ENCODE measurements around the gene IFIH1. TPM values are rescaled to one million over a fixed set of nuclear protein-coding genes. Genes with fewer than 3 reads are reported as not detected.

The IFIH1 gene
- total and polyA plus RNA-seq, 2 experiments from 2014 or later = 1.2 to 2.5 TPM

- TF ChIP-seq REST (IDR thresholded peaks at IDR 0.05; ENCODE audit: unreplicated experiment) = no peak
- no peak for TF ChIP-seq ZNF114 (CRISPR knock-in tag; IDR thresholded peaks at IDR 0.05)
- no peak for TF ChIP-seq CREB1 (CRISPR knock-in tag; IDR thresholded peaks at IDR 0.05; ENCODE audit: low read depth)
- TF ChIP-seq EZH2 (IDR thresholded peaks at IDR 0.05; ENCODE audit: low read depth, unreplicated experiment) = no peak
Observed at GRCh38 chr2:162220368-162220767, 98.1 kb downstream of the IFIH1 start (continued).

GRCh38 chr2:162219426-162219825 is 99.1 kb downstream of the IFIH1 start:
- Histone ChIP-seq H3K4me1 (ENCODE audit: insufficient read depth) (no peaks in the 10 kb centered on the region), H4K20me1 (replicated peaks; ENCODE audit: insufficient read depth) (no peaks in the 10 kb centered on the region), H3K4me3 (no peak overlapping the region), H3K79me2 (replicated peaks; ENCODE audit: insufficient read depth) (no peaks in the 10 kb centered on the region), H3K27ac (ENCODE audit: low read depth) (no peak overlapping the region), H3K4me2 (no peak overlapping the region), H3K9me2 (ENCODE audit: insufficient read depth) (no peaks in the 10 kb centered on the region), H3F3A (replicated peaks; ENCODE audit: low read depth) (no peaks in the 10 kb centered on the region), H3K27me3 (ENCODE audit: insufficient read depth) (no peaks in the 10 kb centered on the region), H2AFZ (no peak overlapping the region), H3K36me3 (ENCODE audit: insufficient read depth) (no peaks in the 10 kb centered on the region)
- no peak overlapping the region for H3K4me3 Mint-ChIP-seq
- H3K36me3 Mint-ChIP-seq (ENCODE audit: low read depth) = no peaks in the 10 kb centered on the region
- H3K4me1 Mint-ChIP-seq = peaks cover 10% of the 10 kb centered on the region; the same call in 2 of the 3 replicates
- DNase-seq (ENCODE audit: low spot score) (no peak), ATAC-seq (no peak)
- H3K27me3 Mint-ChIP-seq (ENCODE audit: insufficient read depth, low read depth, poor library complexity) = peaks cover 4% of the 10 kb centered on the region
- no peaks in the 10 kb centered on the region for H3K9me3 Mint-ChIP-seq
- H3K27ac Mint-ChIP-seq = no peak overlapping the region
- no peak for TF ChIP-seq STAT1 (IDR thresholded peaks at IDR 0.05; ENCODE audit: unreplicated experiment)
- no peak for TF ChIP-seq POLR2AphosphoS5 (IDR thresholded peaks at IDR 0.05; ENCODE audit: low read depth)

GRCh38 chr2:162217598-162217997 is 100.9 kb downstream of the IFIH1 start:
- no peaks in the 10 kb centered on the region for H4K20me1 ChIP-seq (replicated peaks; ENCODE audit: insufficient read depth)
- H2AFZ ChIP-seq = no peak overlapping the region
- ATAC-seq (no peak), DNase-seq (ENCODE audit: low spot score) (no peak)
- H3K9me3 Mint-ChIP-seq = no peaks in the 10 kb centered on the region
- H3K4me1 Mint-ChIP-seq = peaks cover 8% of the 10 kb centered on the region; the same call in 2 of the 3 replicates
- H3K4me3 ChIP-seq = no peak overlapping the region
- H3K4me1 ChIP-seq (ENCODE audit: insufficient read depth) = no peaks in the 10 kb centered on the region
- H3F3A ChIP-seq (replicated peaks; ENCODE audit: low read depth) = no peaks in the 10 kb centered on the region
- H3K27me3 ChIP-seq (ENCODE audit: insufficient read depth) = no peaks in the 10 kb centered on the region
- no peaks in the 10 kb centered on the region for H3K79me2 ChIP-seq (replicated peaks; ENCODE audit: insufficient read depth)
- H3K4me2 ChIP-seq = no peak overlapping the region
- H3K27me3 Mint-ChIP-seq (ENCODE audit: insufficient read depth, low read depth, poor library complexity) = peaks cover 4% of the 10 kb centered on the region
- no peaks in the 10 kb centered on the region for H3K36me3 ChIP-seq (ENCODE audit: insufficient read depth)
- no peak overlapping the region for H3K27ac ChIP-seq (ENCODE audit: low read depth)
- H3K4me3 Mint-ChIP-seq = no peak overlapping the region
- H3K36me3 Mint-ChIP-seq (ENCODE audit: low read depth) = no peaks in the 10 kb centered on the region
- no peaks in the 10 kb centered on the region for H3K9me2 ChIP-seq (ENCODE audit: insufficient read depth)
- H3K27ac Mint-ChIP-seq = no peak overlapping the region
- TF ChIP-seq POLR2AphosphoS5 (IDR thresholded peaks at IDR 0.05; ENCODE audit: low read depth) (no peak), ETS1 (IDR thresholded peaks at IDR 0.05) (no peak), JUNB (IDR thresholded peaks at IDR 0.05; ENCODE audit: unreplicated experiment) (no peak), STAT1 (IDR thresholded peaks at IDR 0.05; ENCODE audit: unreplicated experiment) (no peak), ZNF462 (CRISPR knock-in tag; IDR thresholded peaks at IDR 0.05) (no peak), NANOG (IDR thresholded peaks at IDR 0.05; ENCODE audit: borderline replicate concordance) (no peak), ZNF331 (CRISPR knock-in tag; IDR thresholded peaks at IDR 0.05; ENCODE audit: low read depth) (no peak)

Measured in GM23338 (cell line).